Measurements from ENCODE around the gene CDPF1.

Gene CDPF1

GRCh38 chr22:46247443-46247975 is 2.6 kb downstream of the CDPF1 start:
- FAIRE-seq, result no peak
- TF ChIP-seq TAF1 (IDR thresholded peaks at IDR 0.05; ENCODE audit: borderline replicate concordance, low read depth, low read length), result no peak
- TF ChIP-seq POLR2AphosphoS5 (IDR thresholded peaks at IDR 0.05; ENCODE audit: low read depth, low read length), result no peak
- TF ChIP-seq POLR2A (IDR thresholded peaks at IDR 0.05; ENCODE audit: low read depth, low read length), result no peak
- no peak for DNase-seq (ENCODE audit: insufficient read length)

- FAIRE-seq (no peak), DNase-seq (ENCODE audit: insufficient read length) (no peak)
- TF ChIP-seq POLR2A (IDR thresholded peaks at IDR 0.05; ENCODE audit: low read depth, low read length) (no peak), TAF1 (IDR thresholded peaks at IDR 0.05; ENCODE audit: borderline replicate concordance, low read depth, low read length) (no peak), POLR2AphosphoS5 (IDR thresholded peaks at IDR 0.05; ENCODE audit: low read depth, low read length) (no peak)
Observed at GRCh38 chr22:46246178-46246577, 3.9 kb downstream of the CDPF1 start.

- TF ChIP-seq POLR2AphosphoS5 (IDR thresholded peaks at IDR 0.05; ENCODE audit: low read depth, low read length), result no peak
- no peak for TF ChIP-seq TAF1 (IDR thresholded peaks at IDR 0.05; ENCODE audit: borderline replicate concordance, low read depth, low read length)
- TF ChIP-seq POLR2A (IDR thresholded peaks at IDR 0.05; ENCODE audit: low read depth, low read length), result no peak
- FAIRE-seq, result no peak
- no peak for DNase-seq (ENCODE audit: insufficient read length)
Observed at GRCh38 chr22:46245511-46245910, 4.6 kb downstream of the CDPF1 start.

GRCh38 chr22:46244771-46245170 is 5.3 kb downstream of the CDPF1 start:
- TF ChIP-seq POLR2AphosphoS5 (IDR thresholded peaks at IDR 0.05; ENCODE audit: low read depth, low read length) (no peak), TAF1 (IDR thresholded peaks at IDR 0.05; ENCODE audit: borderline replicate concordance, low read depth, low read length) (no peak), POLR2A (IDR thresholded peaks at IDR 0.05; ENCODE audit: low read depth, low read length) (no peak)
- no peak for FAIRE-seq

GRCh38 chr22:46242076-46242475 is 8.0 kb downstream of the CDPF1 start:
- TF ChIP-seq POLR2A (IDR thresholded peaks at IDR 0.05; ENCODE audit: low read depth, low read length), result no peak
- no peak for TF ChIP-seq TAF1 (IDR thresholded peaks at IDR 0.05; ENCODE audit: borderline replicate concordance, low read depth, low read length)
- TF ChIP-seq POLR2AphosphoS5 (IDR thresholded peaks at IDR 0.05; ENCODE audit: low read depth, low read length), result no peak
- DNase-seq (ENCODE audit: insufficient read length) (no peak), FAIRE-seq (no peak)

More at GRCh38 chr22:46244771-46245170, 5.3 kb downstream of the CDPF1 start:
- DNase-seq (ENCODE audit: insufficient read length), result no peak

GRCh38 chr22:46241396-46242007 is 8.6 kb downstream of the CDPF1 start:
- FAIRE-seq (no peak), DNase-seq (ENCODE audit: insufficient read length) (no peak)
- no peak for TF ChIP-seq POLR2A (IDR thresholded peaks at IDR 0.05; ENCODE audit: low read depth, low read length)
- TF ChIP-seq TAF1 (IDR thresholded peaks at IDR 0.05; ENCODE audit: borderline replicate concordance, low read depth, low read length), result no peak

GRCh38 chr22:46240907-46241306 is 9.2 kb downstream of the CDPF1 start:
- TF ChIP-seq POLR2A (IDR thresholded peaks at IDR 0.05; ENCODE audit: low read depth, low read length), result no peak
- no peak for TF ChIP-seq POLR2AphosphoS5 (IDR thresholded peaks at IDR 0.05; ENCODE audit: low read depth, low read length)
- no peak for TF ChIP-seq TAF1 (IDR thresholded peaks at IDR 0.05; ENCODE audit: borderline replicate concordance, low read depth, low read length)
- FAIRE-seq, result no peak

GRCh38 chr22:46240506-46240905 is 9.6 kb downstream of the CDPF1 start:
- DNase-seq (ENCODE audit: insufficient read length) (no peak), FAIRE-seq (no peak)
- no peak for TF ChIP-seq POLR2AphosphoS5 (IDR thresholded peaks at IDR 0.05; ENCODE audit: low read depth, low read length)
- no peak for TF ChIP-seq POLR2A (IDR thresholded peaks at IDR 0.05; ENCODE audit: low read depth, low read length)
- no peak for TF ChIP-seq TAF1 (IDR thresholded peaks at IDR 0.05; ENCODE audit: borderline replicate concordance, low read depth, low read length)

More at GRCh38 chr22:46240907-46241306, 9.2 kb downstream of the CDPF1 start:
- DNase-seq (ENCODE audit: insufficient read length), result no peak

GRCh38 chr22:46240073-46240472 is 10.0 kb downstream of the CDPF1 start:
- DNase-seq (ENCODE audit: insufficient read length) (no peak), FAIRE-seq (no peak)
- no peak for TF ChIP-seq POLR2A (IDR thresholded peaks at IDR 0.05; ENCODE audit: low read depth, low read length)
- no peak for TF ChIP-seq TAF1 (IDR thresholded peaks at IDR 0.05; ENCODE audit: borderline replicate concordance, low read depth, low read length)
- TF ChIP-seq POLR2AphosphoS5 (IDR thresholded peaks at IDR 0.05; ENCODE audit: low read depth, low read length), result no peak

GRCh38 chr22:46239261-46240048 is 10.6 kb downstream of the CDPF1 start:
- no peak for TF ChIP-seq TAF1 (IDR thresholded peaks at IDR 0.05; ENCODE audit: borderline replicate concordance, low read depth, low read length)
- DNase-seq (ENCODE audit: insufficient read length) (no peak), FAIRE-seq (no peak)

GRCh38 chr22:46238541-46238940 is 11.6 kb downstream of the CDPF1 start:
- DNase-seq (ENCODE audit: insufficient read length) (no peak), FAIRE-seq (no peak)
- TF ChIP-seq TAF1 (IDR thresholded peaks at IDR 0.05; ENCODE audit: borderline replicate concordance, low read depth, low read length) (no peak), POLR2A (IDR thresholded peaks at IDR 0.05; ENCODE audit: low read depth, low read length) (no peak), POLR2AphosphoS5 (IDR thresholded peaks at IDR 0.05; ENCODE audit: low read depth, low read length) (no peak)
